GM21786 (cell line): ENCODE measurements around the gene PRRT2.
"Not testable (repeated sequence)": the region's sequence is repeated elsewhere in the genome, so short reads cannot be mapped to it uniquely, and the experiment has no call there.

Experiments
- ATAC-seq: cut with Tn5 transposase; IDR thresholded peaks from one replicate; pipeline ENCODE4 v1.9.1; 2021; ENCODE audit not compliant: unreplicated experiment

PRRT2 gene

DNA sequence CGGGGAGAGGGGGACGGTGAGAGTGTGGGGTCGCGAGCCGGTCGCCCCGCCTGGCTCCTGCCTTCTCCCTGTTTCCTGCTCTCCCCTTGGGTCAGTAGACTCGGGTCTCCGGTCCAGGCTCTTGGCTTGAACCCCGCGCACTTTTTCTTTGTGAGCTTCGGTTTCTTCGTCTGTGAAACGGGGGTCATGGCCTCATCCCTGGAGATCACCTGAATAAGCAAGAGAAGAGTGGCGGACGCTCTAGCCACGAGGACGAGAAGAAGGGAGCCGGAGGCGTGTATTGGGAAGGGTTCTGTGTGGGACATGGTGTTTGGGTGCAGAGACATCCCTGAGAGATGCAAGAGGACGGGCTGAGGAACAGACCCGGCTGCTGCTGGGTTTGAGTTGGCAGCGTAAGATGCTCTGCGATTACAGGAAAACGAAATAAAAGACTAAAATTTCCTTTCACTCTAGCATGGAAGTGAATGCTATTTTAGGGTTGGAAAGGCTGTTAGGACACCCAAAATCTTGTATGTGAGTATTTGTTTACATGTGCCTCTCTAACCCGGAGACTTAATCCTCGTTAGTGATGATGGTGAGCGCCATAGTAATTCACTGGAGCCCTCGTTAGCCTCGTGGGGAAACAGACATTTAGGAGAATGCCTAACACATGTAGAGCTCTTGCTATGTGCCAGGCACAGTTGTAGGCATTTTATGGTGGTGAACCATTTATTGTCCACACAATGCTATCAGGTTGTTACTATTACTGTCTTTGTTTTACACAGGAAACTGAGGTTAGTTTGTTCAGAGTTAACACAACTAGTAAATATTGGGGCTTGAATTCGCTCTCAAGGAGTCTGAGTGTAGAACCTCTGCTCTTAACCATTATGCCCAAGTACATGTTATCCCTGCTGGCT, 20.8 kb upstream of the PRRT2 start:
- no peak for ATAC-seq

DNA sequence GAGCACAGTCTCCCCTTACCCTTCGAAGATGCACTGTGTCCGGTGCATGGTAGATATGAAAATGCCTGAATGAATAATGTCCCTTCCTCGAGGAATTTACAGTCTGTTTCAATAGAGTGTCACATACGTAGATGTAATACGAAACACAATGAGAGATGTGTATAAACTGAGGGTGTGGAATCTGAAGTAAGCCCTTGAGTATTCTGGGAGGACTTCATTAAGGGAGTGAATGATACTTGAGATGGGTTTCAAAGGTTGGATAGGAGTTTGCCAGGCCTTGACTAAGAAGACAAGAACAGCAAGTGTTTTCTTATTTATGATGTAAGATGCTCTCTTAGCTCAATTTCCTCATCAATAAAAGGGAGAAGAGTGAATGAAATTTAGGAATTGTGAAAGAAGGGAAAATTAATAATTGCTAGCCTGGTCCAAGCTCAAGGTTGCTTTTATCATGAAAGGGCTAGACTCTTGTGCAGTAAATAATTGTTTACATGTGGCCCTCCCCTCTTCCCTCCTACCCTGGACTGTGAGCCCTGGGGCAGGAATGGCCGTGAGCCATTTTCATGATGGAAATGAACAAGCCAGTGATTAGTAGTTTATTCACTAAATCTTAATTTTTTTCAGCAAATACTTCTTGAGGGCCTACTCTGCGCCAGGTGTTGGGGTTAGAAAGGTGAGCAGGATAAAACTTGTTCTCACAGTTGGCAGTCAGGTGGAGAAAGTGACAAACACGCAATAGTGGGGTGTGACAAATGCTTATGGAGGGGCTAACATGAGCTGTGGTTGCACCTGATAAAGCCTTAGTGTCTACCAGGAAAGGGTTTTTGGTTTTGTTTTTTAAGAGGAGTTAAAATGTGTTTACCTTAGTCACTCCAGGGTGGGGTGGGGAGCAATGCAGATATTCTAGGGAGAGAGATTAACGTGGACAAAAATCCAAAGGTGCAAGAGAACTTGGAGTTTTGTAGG, 19.9 kb upstream of the PRRT2 start:
- ATAC-seq: no peak

DNA sequence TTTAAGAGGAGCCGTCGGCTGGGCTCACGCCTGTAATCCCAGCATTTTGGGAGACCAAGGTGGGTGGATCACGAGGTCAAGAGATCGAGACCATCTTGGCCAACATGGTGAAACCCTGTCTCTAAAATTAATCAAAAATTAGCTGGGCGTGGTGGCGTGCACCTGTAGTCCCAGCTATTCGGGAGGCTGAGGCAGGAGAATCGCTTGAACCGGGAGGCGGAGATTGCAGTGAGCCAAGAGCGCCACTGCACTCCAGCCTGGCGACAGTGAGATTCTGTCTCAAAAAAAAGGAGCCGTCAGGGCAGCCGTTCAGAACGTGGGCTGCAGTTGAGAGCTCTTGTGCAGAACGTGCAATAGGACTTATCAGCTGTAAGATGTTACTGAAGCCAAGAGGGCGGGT, 18.8 kb upstream of the PRRT2 start:
- not testable (repeated sequence) for ATAC-seq

DNA sequence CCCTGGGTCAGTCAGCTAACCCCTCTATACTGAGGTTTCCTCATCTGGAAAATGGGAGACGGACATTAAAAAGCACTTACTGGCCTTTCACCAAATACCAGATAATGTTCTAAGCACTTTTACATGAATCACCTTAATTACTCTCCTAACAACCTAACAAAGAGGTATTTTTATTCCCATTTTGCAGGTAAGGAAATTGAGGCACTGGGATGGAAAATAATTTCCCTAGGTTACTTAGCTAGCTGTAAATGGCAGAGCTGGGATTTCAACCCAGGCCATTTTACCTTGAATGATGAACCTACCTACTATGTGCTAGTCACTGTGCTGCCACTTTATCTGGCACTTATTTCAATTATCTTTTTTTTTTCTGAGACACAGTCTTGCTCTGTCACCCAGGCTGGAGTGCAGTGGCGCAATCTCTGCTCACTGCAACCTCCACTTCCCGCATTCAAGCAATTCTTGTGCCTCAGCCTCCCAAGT, 17.7 kb upstream of the PRRT2 start:
- ATAC-seq: no peak

DNA sequence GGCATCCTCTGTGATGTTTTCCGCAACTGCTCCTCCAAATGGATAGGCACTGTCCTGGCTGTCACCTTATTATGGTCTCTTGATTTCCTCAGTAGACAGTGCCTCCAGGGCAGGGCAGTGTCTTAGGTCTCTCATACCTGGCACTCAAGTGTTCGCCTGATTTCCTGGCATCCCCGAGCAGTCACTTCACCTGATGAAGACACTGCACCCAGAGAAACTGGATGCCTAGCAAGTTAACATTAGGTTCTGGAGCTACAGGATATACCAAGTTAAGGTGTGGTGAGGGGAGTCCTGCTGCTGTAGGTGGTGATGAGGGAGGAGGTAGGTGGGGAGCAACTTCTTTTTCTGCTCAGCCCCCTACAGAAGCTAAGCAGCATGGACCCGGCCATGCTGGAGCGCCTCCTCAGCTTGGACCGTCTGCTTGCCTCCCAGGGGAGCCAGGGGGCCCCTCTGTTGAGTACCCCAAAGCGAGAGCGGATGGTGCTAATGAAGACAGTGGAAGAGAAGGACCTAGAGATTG, 9.5 kb upstream of the PRRT2 start:
- no peak for ATAC-seq

DNA sequence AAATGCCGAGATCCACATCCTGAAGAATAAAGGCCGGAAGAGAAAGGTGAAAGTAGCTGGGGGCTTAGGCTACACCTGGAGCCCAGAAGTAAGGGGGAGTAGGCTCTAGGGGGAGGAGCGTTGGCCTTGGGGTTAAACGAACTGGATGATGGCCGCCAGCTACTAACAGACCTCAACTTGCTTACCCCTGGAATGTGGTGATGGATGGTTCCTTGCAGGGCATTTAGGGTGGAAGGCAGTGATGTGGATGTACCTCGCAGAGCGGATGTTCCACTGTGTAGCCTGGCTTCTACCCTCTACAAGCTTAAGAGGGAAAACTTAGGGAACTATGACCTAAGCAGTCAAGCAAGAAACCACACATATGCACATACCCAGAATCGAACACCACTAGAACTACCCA, 8.0 kb upstream of the PRRT2 start:
- ATAC-seq: no peak

DNA sequence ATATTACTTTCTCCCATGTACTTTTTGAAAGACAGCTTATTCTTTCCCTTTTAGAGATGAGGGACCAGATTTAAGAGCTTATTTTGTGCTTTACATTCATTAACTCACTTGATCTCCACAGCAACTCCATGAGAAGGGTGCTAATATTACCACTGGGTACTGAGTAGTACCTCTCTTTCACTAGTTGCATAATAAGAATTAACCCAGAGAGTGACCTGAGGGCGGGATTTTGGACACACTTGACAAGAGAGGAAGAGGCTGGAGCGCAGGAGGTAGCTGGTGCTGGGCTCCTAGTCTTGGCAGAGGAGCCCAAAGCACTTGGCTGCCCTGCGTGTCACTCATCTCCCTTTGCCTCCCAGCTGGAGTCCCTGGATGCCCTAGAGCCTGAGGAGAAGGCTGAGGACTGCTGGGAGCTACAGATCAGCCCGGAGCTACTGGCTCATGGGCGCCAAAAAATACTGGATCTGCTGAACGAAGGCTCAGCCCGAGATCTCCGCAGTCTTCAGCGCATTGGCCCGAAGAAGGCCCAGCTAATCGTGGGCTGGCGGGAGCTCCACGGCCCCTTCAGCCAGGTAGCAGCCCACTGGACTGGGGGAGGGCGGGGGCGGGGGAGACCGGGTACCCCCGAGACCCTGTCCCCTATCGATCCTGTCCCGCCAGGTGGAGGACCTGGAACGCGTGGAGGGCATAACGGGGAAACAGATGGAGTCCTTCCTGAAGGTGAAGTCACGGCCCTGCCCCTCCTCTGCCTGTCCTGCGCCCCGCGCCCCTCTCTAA, 7.3 kb upstream of the PRRT2 start:
- ATAC-seq: no peak

DNA sequence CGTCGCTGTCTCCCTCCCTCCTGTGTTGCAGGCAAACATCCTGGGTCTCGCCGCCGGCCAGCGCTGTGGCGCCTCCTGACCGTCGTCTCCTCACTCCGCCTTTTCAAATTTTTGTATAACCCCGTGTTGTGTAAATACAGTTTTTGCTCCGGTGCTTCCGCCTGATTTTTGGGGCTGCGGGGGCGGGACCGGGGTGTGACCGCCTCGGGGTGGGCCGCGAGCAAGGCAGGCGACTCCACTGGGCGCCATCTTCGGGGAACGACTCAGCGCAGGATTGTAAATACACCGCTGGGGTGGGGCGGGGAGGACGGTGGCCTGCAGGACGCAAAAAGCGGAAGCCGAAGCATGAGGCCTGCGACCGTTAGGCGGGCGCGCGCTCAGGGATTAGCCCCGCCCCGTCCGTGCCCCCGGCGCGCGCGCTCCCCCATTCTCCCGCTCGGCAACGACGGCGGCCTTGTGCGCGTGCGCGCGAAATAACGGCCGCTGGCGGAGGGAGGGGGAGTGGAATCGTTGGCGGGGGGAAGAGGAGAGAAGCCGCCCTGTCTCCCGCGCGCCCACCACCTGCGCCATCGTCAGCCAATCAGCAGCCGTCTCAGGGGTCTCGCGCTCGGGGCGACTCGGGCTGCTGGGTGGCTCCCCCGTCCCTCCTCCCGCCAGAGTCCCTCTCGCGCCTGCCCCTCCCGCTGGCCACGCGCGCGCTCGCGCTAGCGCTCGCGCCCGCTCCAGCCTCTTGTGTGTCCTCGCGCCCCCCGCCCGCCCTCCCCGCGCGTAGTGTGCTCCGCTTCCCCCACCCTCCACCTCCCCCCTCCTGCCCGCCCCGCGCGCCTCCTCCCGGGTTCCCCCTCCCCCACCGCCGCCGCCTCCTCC, 6.5 kb upstream of the PRRT2 start:
- peak; percentile 48 for ATAC-seq

DNA sequence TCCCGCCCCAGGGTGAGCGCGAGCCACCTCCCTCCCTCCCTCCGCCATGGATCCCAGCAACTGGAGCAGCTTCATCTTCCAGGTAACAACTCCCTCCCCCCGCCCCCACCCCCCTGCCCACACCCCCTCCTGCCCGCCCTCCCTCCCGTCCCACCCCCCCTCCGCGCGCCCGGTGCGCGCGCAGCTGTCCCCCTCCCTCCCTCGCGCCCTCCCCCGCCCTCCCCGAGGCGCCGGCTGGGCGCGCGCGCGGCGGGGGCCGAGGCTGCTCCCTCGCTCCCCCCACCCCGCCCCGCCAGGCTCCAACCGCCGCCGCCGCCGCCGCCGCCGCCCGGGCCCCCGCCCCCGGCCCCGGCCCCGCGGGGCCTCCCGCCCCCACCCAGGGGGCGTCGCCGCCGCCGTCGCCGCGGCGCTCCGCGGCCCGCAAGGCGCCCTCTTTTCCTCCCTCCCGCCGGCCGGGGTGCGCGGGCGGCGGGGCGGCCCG, 5.9 kb upstream of the PRRT2 start, which contains the start of gene MAZ:
MAZ (plus strand) TSS at position 431 of the 481 bp plus-strand sequence. CDS start 173 bp downstream, outside the sequence.
- no peak for ATAC-seq

DNA sequence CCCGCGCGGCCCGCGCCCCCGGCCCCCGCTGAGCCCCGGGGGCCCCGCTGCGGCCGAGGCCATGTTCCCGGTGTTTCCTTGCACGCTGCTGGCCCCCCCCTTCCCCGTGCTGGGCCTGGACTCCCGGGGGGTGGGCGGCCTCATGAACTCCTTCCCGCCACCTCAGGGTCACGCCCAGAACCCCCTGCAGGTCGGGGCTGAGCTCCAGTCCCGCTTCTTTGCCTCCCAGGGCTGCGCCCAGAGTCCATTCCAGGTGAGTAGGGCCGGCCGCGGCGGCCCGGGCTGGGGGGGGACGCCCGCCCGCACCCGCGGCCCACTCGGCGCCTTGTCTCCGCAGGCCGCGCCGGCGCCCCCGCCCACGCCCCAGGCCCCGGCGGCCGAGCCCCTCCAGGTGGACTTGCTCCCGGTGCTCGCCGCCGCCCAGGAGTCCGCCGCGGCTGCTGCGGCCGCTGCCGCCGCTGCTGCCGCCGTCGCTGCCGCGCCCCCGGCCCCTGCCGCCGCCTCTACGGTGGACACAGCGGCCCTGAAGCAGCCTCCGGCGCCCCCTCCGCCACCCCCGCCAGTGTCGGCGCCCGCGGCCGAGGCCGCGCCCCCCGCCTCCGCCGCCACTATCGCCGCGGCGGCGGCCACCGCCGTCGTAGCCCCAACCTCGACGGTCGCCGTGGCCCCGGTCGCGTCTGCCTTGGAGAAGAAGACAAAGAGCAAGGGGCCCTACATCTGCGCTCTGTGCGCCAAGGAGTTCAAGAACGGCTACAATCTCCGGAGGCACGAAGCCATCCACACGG, 5.2 kb upstream of the PRRT2 start:
- no peak for ATAC-seq

DNA sequence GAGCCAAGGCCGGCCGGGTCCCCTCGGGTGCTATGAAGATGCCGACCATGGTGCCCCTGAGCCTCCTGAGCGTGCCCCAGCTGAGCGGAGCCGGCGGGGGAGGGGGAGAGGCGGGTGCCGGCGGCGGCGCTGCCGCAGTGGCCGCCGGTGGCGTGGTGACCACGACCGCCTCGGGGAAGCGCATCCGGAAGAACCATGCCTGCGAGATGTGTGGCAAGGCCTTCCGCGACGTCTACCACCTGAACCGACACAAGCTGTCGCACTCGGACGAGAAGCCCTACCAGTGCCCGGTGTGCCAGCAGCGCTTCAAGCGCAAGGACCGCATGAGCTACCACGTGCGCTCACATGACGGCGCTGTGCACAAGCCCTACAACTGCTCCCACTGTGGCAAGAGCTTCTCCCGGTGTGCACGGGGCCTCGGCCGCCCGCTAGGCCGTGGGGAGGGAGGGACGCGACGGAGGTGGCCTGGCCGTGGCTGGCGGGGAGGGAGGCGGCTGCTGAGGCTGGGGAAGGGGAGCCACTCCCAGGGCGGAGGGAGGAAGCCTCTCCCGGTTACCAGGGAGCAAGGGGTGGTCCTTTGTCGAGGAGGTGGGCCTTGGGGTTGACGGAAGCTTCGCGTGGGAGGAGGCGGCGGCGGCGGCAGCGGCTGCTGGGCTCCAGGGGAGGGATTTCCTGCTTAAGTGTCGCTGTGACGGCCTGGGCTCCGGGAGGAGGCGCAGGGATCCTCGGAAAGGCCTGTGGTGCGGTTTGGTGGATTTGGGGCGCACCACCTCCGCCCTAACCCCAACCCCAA, 4.4 kb upstream of the PRRT2 start:
- no peak for ATAC-seq

DNA sequence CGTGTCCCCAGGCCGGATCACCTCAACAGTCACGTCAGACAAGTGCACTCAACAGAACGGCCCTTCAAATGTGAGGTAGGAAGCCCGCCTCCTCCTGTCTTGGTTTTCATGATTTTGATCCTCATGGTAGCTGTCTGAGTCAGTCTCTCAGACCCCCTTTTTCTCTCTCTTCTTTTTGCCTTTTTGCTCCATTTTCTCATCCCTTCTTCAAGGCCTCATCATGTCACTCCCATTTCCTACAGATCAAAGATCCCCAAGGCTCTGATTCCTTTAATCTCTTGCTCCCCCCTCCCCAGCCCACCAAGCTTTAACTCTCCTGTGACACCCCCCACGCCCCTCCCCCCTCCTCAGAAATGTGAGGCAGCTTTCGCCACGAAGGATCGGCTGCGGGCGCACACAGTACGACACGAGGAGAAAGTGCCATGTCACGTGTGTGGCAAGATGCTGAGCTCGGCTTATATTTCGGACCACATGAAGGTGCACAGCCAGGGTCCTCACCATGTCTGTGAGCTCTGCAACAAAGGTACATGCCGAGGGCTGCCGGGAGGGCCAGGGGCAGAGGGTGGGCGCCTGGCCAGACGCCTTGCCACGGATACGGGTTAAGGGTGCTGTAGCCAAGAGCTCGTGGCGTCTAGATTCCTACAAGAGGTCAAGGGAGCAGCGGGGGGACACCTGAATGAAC, 3.6 kb upstream of the PRRT2 start:
- no peak for ATAC-seq

DNA sequence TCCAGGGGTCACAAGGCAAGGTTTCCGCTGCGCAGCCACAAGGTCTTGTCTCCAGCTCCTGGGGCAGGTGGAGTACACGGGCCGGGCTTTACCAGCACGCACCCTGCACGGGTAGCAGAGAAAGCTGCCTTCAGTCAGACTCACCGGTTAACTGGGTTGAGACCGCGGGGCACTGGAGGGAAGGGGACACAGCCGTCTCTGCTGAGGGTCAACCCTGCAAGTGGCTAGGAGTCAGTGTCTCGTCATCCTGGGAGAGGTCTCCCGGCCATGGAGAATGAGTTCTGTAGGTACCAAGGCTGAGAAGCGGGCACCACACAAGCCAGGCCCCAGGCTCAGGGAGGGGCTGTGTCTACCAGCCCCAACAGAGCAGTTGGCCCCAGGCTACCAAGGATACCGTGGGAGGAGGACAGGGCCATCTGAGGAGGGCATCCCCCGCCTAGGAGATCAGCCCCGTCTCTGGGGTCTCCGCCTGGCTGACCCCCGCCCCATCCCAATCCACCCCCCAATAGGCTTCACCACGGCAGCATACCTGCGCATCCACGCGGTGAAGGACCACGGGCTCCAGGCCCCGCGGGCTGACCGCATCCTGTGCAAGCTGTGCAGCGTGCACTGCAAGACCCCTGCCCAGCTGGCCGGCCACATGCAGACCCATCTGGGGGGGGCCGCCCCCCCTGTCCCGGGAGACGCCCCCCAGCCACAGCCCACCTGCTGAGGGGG, 2.8 kb upstream of the PRRT2 start:
- ATAC-seq: no peak

DNA sequence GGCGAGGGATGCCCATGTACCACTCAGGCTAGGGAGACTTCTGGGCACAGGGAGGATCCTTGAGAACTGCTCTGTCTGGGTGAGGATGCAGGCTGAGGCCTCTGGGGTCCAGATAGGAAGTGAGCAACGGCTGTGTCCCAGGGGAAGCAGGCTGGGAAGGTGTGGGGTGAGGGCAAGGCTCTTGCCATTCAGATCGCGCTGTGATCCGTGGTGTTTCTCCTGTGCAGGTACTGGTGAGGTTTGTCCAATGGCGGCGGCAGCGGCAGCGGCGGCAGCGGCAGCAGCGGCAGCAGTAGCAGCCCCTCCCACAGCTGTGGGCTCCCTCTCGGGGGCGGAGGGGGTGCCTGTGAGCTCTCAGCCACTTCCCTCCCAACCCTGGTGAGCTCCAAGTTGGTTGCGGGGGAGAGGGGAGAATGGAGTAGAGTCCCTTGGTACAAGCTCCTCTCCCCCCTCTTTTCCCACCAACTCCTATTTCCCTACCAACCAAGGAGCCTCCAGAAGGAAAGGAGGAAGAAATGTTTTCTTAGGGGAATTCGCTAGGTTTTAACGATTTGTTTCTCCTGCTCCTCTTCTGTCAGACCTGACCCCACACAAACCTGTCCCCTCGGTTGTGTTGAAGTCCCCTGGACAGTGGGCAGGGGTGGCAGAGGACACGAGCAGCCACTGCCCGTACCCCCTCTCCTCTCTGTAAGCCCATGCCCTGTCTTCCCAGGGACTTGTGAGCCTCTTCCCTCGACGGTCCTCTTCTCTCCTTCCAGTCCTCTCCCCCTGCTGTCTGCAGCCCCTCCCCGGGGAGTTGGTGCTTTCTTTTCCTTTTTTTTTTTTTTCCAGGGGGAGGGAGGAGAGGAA, 1.9 kb upstream of the PRRT2 start:
- no peak for ATAC-seq

DNA sequence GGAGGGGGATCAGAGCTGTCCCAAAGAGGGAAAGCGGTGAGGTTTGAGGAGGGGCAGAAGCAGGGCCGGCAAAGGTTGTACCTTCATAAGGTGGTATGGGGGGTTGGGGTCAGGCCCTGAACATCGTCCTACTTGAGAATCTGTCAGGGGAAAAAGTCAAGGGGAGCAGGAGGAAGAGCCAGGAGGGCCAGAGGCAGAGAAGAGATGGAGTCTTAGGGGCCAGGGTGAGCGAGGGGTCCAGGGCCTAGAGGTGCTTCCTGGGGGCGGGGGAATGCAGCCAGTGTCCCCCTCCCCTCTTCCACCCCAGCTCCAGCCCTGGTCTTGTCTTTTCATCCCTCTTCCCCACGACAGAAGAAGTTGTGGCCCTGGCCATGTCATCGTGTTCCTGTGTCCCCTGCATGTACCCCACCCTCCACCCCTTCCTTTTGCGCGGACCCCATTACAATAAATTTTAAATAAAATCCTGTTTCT, 1.3 kb upstream of the PRRT2 start:
- no peak for ATAC-seq
